NOMO-1 treated with DMSO at 0.1 percent for 48 hours (cell line): Measurements from ENCODE around the gene IQSEC1.

Experiments used
- DNase-seq: peaks from one replicate; lab custom pipeline; 2025; ENCODE audit not compliant: unreplicated experiment; lab: John Stamatoyannopoulos, UW

IQSEC1 gene

DNA sequence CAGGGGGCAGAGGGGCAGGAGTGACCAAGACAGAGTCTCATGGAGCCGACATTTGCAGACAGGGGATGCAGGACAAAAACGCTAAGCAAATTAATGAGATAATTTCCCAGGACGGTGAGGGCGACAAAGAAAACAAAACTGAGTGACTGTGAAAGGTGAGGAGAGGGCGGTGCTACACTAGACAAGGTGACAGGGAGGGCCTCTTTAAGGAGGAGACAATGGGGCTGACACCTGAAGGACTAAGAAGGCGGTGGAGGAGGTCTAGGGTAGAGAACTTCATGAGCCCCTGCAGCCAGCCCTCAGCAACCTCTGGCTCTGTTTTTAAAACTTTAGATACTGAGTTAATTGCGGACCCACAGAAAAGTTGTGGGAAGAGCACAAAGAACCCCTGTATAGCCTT is 41.6 kb downstream of the IQSEC1 start:
- DNase-seq = no peak

DNA sequence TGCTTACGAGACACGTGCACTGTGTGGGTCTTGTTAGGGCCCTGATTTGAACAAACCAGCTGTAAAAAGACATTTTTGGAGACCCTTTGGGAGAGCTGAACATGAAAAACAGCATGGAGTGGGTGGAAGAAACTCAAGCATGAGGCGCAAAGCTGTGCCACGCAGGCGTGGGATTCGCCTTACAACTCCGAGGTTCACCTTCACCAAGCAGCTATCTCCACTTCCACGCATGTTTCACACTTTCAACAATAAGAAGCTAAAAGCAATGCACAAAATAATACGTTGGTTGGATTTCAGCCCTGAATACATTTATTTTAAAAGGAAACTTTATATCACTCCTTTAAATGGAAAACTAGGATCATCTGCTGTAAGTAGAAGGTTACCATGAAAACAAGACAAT is 42.5 kb downstream of the IQSEC1 start:
- no peak for DNase-seq

DNA sequence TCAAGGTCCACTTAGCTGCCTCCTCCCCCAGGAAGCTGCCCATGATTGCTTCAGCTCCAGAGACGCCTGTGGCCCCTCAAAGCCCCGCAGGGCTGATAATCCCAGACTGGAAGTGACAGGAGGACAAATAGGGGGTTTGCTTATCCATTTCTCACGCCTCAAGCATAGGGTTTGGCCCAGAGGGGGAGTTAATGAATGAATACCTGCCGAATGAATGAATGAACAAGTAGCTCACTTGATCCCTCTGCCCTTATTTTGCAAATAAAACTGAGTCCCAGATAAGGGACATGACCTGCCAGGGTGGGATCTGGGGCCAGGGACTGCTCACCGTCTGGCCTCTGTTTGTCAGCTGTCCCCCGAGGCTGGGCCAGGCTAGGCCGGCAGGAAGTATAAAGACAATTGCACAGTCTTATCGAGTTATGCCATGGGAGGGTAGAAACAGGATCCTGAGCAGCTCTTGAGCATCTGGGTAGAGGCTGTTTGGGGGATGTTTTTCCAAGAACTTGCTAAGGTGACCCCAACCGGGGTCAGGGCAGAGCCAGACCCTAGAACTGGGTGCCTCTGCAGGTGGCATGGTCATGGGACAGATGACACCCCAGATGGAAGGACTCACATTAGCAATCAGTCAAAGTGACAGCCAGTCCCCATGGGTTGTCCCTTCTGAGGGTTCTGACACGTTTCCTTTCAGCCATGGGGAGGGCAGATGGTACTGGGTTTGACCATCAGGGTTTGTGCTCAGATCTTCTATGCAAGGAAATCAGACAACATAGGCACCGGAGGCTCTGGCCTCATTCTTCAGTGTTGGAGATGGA is 45.0 kb downstream of the IQSEC1 start:
- DNase-seq = no peak

DNA sequence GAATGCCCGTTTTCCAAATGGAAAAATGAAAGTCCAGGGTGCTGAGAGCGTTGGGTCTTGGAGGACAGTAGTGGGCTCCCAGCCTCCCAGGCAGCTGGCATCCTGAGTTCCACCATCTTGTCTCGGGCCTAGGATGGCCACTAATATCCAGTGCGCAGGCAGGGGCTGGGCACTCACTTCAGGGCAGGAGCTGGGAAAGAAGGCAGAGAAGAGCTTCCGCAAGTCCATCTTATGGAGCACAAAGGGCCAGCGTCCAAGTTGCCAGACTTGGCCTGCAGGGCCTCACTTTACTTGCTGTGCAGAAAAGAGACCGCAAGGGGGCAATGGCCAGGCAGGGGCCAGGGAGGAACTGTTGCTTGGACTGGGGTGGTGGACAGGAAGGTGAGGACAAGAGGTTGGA is 46.1 kb downstream of the IQSEC1 start:
- DNase-seq = no peak

DNA sequence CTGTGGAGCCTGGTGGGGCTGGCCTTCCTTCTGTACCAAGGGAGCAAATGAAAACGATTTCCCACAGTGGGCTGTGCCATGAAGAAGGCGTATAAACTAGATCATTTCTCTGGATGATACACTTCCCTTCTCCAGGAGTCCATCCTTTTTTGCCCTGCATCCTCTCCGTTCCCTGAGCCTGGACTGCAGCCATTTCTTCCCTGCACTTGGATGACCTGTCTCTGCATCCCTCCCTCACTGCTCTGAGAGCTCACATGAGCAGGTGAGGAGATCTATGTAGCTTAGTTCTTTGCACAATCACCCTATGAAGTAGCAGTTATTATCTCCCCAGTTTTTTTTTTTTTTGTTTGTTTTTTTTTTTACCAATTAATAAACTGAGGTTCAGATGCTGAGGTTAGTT is 46.7 kb downstream of the IQSEC1 start:
- DNase-seq = no peak

DNA sequence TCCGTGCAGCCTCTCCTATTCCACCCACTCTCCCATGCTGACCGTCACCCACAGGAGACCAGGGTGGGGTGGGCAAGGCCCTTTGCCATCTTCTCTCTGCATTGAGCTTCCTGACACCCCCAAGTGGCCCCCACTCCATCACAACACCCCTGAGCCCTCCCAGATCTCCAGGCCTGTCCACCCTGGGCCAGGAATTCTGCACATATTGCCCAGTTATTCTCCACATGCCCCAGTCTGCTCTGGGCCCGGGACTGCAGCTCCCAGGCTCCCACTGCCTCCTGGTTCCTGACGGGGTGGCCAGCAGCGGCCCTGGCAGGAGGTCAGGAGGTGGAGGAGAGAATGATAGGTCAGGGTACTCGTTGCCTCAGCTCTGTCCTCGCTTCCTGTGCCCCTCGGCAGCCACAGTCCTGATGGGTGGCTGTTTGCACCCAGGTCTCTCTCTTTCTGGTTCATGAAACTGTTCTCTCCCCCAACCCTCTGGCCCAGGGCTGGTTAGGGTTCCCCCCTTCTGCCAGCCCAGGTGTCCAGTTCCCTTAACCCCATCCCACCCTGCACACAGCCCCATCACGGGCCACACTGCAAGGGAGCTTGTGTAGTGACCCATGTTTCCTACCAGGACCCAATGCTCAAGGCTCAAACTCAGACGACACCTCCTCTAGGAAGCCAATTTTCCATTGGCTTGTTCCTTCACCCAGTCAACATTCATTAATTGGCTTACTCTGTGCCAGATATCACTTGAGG is 47.3 kb downstream of the IQSEC1 start:
- no peak for DNase-seq

DNA sequence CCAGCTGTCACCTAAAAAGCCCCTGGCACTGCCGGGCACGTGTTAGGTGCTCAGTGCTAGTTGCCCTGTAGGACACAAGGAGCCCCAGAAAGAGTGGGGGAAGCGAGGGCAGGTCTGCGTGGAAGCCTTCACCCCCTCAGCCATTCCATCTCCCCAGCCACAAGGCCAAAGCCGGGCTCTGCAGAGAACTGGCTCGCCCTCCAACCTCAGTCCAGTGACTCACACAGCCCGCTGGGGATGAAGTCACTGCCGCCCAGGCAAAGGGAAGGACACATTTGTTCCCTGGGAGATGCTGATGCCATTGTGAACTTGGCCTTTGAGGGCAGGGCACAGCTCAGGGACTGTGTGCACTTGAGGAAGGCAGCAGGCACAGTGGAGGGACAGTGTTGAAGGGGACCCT is 48.1 kb downstream of the IQSEC1 start:
- DNase-seq = no peak

DNA sequence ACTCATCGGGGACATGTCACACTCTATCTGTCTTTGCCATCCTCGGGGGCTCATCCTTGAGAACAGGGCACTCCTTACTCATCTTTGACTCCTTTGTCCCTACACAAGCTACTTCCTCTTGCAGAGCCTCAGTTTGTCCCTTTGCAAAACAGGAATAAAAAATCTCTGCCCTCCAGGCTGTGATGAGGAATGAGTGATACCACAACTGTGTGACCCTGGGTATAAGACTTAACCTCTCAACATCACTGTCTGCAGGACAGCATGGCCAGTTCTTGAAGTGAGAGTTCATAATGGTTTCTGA is 48.5 kb downstream of the IQSEC1 start:
- no peak for DNase-seq

DNA sequence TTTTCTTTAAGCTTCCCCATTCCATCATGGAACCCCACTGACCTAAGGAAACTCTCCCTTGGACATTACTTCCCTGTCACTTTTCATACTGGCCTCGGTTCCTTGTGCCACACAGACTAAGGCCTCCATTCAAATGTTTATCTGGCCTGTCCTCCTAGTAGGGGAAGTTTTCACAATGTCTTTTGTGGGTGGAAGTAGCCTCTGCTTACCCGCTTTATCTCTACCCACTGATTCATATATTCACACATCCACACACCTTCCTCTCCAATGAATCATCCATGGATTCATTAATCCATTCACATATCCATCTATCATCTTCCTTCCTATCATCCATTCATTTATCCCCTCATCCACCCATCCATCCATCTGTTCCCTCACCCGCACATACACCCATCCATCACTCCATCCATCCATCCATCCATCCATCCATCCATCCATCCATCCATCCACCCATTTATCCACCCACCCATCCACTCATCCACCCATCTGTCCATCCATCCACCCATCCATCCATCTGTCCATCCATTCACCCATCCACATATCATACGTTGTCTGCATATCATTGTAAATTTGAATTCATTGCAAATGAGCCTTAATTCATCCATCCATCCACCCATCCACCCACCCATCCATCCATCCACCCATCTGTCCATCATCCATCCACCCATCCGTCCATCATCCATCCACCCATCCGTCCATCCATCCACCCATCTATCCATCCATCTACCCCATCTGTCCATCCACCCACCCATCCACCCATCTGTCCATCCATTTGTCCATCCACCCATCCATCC is 49.1 kb downstream of the IQSEC1 start:
- no peak for DNase-seq

DNA sequence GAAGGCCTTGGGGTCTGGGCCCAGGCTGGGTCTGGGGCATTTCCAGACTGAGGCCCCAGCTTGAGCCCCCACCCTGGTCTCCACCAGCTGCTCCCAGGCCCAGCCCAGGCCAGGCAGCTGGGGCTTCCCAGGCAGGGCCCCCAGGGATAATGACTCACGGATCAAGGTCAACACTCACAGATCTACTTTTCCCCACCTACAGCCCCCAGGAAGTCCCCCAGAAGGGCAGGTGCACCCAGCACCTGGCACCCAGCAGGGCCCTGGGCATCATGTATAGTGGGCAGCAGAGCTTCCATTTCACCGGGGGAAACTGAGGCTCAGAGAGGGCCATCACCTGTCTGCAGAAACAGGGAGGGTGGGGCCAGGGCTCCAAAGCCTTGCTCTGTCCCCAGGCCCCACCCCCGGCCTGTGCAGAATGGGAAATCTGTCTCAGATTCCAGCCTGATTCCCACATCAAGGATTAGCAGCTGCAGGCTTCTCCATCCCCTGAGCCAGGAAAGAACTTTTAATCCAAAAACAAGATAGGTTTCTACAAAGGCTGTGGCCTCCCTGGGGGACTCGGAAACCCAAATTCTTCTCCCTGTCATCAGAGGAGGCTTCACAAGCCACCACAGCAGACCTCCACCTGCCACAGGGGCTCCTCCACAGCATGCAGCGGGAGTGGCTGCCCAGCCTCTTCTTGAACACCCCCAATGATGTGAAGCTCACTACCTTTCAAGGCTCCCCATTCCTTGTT is 49.8 kb downstream of the IQSEC1 start:
- DNase-seq = no peak

DNA sequence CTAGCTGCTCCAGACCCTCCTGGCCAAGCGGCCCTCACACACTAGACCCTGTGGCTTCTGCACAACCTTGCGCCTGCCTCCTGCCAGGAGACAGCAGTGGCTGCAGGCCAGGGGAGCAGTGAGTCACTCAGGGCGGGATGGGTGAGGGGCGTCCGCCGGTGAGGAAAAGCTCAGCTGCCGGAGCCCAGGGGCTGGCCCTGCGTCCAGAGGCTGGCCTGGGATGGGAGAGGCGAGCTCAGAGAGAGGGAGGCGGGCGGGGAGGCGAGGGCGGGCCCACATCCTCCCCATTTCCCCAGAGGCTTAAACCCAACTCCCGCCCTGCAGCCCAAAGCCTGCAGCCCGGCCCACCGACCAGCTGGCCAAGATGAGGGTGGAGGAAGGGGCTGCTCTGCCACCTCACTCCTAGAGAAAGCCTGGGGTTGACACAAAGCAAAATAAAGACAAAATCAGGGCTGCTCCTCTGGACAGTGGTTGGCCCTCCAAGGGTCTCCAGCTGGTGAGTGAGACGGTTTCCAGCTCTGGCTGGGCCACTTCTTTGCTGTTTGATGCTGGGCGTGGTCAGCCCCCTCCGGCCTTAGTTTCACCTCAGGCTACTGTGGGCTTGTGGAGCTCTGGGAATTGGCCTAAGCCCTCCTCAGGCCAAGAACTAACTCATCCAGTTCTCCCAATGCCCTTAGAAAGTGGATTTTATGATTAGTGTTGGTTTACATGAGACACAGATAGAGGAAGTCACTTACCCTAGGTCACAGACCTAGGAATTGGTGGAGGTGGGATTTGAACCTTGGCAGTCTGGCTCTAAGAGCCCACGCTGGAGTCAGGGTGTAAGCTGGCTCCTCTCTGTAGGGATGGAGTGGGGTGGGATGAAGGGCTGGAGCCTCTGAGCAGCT is 50.6 kb downstream of the IQSEC1 start:
- no peak for DNase-seq

DNA sequence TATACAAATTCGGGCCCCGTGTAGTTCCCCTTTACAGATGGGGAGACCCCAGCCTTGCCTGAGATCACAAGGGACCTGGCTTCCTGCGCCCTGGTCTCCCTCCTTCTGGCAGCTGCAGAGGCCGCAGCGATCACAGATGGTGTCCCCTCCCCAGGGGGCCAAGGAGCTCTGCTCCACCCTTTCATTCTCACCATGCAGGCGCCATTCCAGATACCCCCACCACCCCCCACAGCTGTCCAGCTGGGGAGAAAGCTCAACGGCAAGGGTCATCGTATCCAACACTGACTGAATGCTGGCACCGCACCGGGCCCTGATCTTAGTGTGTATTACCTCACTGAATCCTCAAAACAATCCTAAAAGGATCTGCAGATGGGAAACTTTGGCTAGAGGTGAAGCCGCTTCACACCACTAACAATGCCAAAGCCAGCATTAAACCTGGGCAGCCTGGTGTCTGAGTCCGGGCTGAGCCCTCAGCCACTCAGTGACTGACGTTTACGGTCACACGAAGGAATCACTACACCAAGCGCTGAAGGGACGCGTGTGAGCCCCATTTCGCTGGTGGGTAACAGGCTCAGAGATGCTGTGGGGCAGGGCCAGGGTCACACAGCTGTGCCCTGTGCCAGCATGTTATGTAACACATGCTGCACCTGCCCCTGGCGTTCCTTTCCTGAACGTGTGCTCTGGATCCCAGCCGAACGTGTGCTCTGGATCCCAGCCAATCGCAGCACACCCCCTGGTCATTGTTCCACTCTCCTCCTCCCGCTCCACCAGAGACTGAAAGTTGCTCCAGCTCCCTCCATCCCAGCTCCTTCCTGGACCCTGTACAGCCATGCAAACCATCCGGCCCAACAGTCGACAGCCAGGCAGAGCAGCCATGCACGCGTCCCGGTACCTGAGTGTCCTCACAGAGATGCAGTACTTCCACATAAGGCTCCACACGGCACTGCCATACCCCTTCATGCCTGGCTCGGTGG is 51.8 kb downstream of the IQSEC1 start:
- DNase-seq = no peak

DNA sequence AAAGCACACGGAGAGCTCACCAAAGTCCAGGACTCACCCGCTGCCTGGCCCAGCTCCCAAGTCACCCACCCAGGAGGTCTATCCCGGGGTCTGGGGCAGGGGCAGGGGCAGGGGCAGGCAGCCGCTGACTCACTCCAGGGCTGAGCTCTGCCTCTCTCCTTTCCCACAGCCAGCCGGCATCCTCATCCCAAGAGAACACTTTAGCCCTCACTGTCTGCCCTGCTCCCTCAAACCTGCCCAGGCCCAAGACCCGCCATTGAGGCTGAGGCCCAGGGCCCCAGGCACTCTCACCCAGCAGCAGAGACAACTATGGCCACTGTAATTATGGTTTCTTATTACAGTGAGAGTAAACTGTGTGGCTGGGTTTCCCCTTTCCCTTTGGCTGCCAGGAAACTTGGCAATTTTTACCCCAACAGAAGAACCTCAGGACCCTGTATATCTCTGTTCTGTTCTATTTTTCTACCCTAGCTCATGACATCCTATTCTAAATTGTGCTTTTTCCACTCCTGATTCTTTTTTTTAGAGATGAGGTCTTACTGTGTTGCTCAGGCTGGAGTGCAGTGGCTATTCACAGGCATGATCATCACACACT is 53.0 kb downstream of the IQSEC1 start:
- no peak for DNase-seq

DNA sequence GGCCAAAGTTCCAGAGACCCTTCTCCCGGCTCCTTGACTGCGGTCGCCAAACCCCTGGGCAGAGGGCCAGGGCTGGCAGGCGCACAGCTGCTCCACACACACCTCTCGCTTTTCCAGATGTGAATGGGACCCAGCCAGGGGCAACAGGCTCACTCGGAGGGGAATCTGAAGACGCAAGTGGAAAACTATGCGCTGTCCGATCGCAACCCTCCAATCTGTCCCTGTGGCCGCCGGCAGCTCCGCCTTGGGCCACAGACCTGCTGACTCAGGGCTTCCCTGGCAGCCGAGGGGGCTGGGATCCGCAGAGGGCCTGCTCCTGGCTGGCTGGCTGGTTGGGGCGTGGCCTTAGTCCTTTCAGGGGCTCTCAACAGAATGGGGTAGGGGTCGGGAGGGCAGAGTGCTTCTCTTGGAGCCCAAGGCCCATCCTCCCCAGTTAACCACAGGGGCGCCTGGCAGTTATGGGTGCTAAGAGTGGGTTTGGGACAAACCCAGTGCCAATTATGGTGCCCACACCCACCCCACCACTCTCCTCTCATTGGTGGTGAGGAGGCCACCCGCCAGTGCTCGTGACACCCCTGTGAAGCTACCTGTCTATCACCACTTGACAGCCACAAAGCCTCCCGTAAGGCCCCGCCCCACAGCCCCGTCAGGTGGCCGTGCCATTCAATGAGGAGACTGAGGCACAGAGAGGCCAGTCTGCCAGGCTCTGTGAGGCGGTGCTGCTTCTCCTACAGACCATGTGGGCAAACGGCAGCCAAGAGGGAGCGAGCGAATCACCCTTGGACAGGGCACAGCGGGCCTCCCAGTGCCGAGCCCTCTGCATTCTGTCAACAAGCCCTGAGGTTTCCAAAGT is 53.8 kb downstream of the IQSEC1 start:
- no peak for DNase-seq

DNA sequence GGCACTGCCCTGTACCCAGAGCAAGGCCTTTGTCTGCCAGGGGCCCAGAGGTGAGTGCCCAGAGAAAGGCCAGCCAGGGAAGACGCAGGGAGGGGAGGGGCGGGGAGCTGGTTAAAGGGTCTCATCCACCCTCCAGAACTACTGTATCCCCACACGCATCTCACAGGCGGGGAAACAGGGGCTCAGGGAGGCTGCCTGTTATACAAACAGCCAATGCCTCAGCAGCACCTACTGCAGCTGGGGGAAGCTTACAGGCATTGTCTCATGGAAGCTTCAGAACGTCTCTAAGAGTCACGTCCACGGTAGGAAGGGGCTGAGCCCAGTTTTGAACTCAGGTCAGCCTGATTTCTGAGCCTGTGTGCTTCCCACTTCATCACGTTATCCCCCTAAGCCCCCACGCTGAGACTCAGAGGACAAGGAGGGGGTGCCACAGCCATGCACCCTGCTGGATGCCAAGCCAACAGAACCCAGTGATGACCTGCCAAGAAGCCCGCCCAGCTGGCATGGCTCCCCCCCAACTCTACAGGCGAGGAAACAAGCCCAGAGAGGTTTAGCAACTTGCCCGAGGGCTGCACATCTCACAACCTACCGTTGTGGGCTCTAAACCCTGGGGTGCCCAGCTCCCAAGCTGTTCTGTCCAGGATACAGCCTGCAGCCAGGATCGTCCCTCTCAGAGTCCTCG is 54.5 kb downstream of the IQSEC1 start:
- no peak for DNase-seq

DNA sequence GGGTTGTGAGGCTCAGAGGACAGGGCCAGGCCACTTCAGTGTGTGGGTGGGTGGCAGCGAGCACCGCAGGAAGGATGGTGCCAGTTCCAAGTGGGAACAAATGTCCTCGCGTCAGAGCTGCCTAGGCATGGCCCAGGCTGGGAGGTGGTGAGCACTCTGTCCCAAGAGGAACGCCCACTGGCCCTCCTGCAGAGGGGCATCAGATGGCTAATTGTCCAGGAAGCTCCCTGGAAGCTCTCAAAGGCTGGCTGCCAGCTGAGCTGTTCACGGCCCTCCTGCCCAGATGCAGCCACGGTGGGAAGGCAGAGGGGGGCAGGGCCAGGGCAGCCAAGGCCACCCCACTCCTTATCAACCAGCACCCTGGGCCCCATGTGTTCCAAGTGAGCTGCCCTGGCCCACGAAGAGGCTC is 55.2 kb downstream of the IQSEC1 start:
- DNase-seq = no peak

DNA sequence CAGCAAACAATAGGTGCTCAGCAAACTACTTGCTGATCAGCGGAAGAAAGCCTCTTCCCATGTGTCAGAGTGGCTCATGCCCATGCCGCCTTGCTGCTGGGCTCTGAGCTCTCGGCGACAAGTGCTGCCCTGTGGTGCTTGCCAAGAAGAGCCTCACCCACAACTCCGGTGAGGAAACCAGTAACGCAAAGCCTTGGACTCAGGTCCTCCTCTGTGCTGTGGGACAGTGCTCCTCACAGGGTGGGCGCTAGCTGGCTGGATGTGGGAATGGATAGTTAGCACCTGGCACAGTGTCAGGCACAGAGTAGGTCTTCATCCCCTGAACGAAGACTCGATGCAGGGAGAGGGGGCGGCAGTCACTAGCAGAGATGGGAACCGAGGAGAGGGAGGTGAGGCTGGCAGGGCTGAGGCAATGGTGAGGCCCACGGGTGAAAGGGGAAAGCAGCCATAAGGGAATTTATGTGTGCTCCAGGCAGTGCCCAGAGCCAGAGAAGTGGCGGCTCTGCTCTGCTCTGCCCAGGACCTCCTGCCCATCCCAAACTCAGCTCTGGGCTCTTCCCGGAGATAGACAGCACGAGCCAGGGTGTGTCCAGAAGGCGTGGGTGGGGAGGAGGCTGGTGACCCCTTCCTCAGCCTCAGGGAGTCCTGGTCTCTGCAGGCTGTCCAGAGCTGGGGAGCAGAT is 55.7 kb downstream of the IQSEC1 start:
- DNase-seq = no peak
